Natural killer cell treated with Interleukin-12 subunit alpha and Interleukin-12 subunit beta and Interleukin-15 and Interleukin-18, amount 100 ng/mL, for 72 hours (primary cell): ENCODE measurements around the gene SNX19. TPM values are rescaled to one million over a fixed set of nuclear protein-coding genes. Genes with fewer than 3 reads are reported as not detected.

Source experiments
- ATAC-seq, 2 donors: fragments of 150-1000 bp; cut with Tn5 transposase in 1 of 2; sonication (Bioruptor Pico), chemical (Tn5 transposase) in 1 of 2; 2 replicates each; pipeline ENCODE4 v1.10.0; 2021
- DNase-seq: peaks from one replicate; pipeline ENCODE4 v3.0.0; 2022; ENCODE audit warnings: low spot score
- H3K27ac Mint-ChIP-seq, 2 donors: 1 replicate in 1 of 2; 2 replicates in 1 of 2; pipeline ENCODE4 v1.8.0; 2022; ENCODE audit warnings: mixed read lengths in 2 of 2, mild to moderate bottlenecking in 1 of 2, moderate library complexity in 1 of 2
- H3K27me3 Mint-ChIP-seq, 2 donors: 1 replicate in 1 of 2; 2 replicates in 1 of 2; pipeline ENCODE4 v1.8.0; 2022; ENCODE audit warnings: mixed read lengths in 2 of 2
- H3K36me3 Mint-ChIP-seq: one replicate; pipeline ENCODE4 v1.8.0; 2022; ENCODE audit warnings: mixed read lengths
- H3K4me1 Mint-ChIP-seq, 2 donors: 1 replicate in 1 of 2; 2 replicates in 1 of 2; pipeline ENCODE4 v1.8.0; 2022; ENCODE audit warnings: low read depth in 2 of 2, mixed read lengths in 2 of 2, mild to moderate bottlenecking in 1 of 2
- H3K4me3 Mint-ChIP-seq: one replicate; pipeline ENCODE4 v1.8.0; 2022; ENCODE audit warnings: mixed read lengths
- H3K9me3 Mint-ChIP-seq: 2 replicates; pipeline ENCODE4 v1.8.0; 2022; ENCODE audit warnings: mixed read lengths
- total RNA-seq, 2 donors: library from RNA; stranded (reverse); gene quantifications; one replicate each; pipeline ENCODE4 v1.2.3, GENCODE V29; 2022

SNX19 gene
- total RNA-seq, 2 donors from 2014 or later, result 62.2 to 68.8 TPM

- H3K9me3 Mint-ChIP-seq, result peaks cover 4% of the 10 kb centered on the region
- ATAC-seq (no peak), DNase-seq (no peak)
- peaks cover 32 to 62% of the 10 kb centered on the region in 2 donors for H3K27me3 Mint-ChIP-seq
- H3K4me1 Mint-ChIP-seq, result no peaks in the 10 kb centered on the region
- no peak overlapping the region for H3K4me3 Mint-ChIP-seq
- peaks cover 24% of the 10 kb centered on the region for H3K36me3 Mint-ChIP-seq
- H3K27ac Mint-ChIP-seq, result no peak overlapping the region
These were observed 76.2 kb downstream of the SNX19 start for GRCh38 chr11:130839981-130840666.

GRCh38 chr11:130837194-130837593, 79.1 kb downstream of the SNX19 start:
- Mint-ChIP-seq H3K36me3 (peaks cover 24% of the 10 kb centered on the region), H3K27ac (no peak overlapping the region), H3K4me3 (no peak overlapping the region), H3K9me3 (peaks cover 4% of the 10 kb centered on the region), H3K4me1 (no peaks in the 10 kb centered on the region), H3K27me3 (peaks cover 34 to 60% of the 10 kb centered on the region in 2 donors)
- ATAC-seq (no peak), DNase-seq (no peak)

- no peaks in the 10 kb centered on the region for H3K4me1 Mint-ChIP-seq
- peaks cover 24% of the 10 kb centered on the region for H3K36me3 Mint-ChIP-seq
- no peak for DNase-seq
- peaks cover 30 to 44% of the 10 kb centered on the region in 2 donors for H3K27me3 Mint-ChIP-seq
- no peak for ATAC-seq
- H3K27ac Mint-ChIP-seq, result no peak overlapping the region
- H3K4me3 Mint-ChIP-seq, result no peak overlapping the region
- H3K9me3 Mint-ChIP-seq, result peaks cover 4% of the 10 kb centered on the region
These were observed 81.4 kb downstream of the SNX19 start for GRCh38 chr11:130834886-130835285.

GRCh38 chr11:130832566-130833425, 83.5 kb downstream of the SNX19 start:
- Mint-ChIP-seq H3K4me3 (no peak overlapping the region), H3K27ac (no peak overlapping the region), H3K4me1 (no peaks in the 10 kb centered on the region), H3K36me3 (peaks cover 14% of the 10 kb centered on the region), H3K9me3 (peaks cover 4% of the 10 kb centered on the region), H3K27me3 (peaks cover 22 to 28% of the 10 kb centered on the region in 2 donors)
- DNase-seq, result no peak
- no peak for ATAC-seq

GRCh38 chr11:130831976-130832375, 84.3 kb downstream of the SNX19 start:
- H3K27ac Mint-ChIP-seq, result no peak overlapping the region
- H3K36me3 Mint-ChIP-seq, result peaks cover 6% of the 10 kb centered on the region
- no peak for ATAC-seq
- no peaks in the 10 kb centered on the region for H3K4me1 Mint-ChIP-seq
- no peak for DNase-seq
- no peak overlapping the region for H3K4me3 Mint-ChIP-seq
- H3K27me3 Mint-ChIP-seq, result peaks cover 19 to 20% of the 10 kb centered on the region in 2 donors
- peaks cover 1% of the 10 kb centered on the region for H3K9me3 Mint-ChIP-seq

- Mint-ChIP-seq H3K4me3 (no peak overlapping the region), H3K27ac (no peak overlapping the region), H3K36me3 (peaks cover 1% of the 10 kb centered on the region), H3K9me3 (no peaks in the 10 kb centered on the region), H3K4me1 (no peaks in the 10 kb centered on the region), H3K27me3 (peaks cover 15 to 16% of the 10 kb centered on the region in 2 donors)
- DNase-seq (no peak), ATAC-seq (no peak)
These were observed 84.8 kb downstream of the SNX19 start for GRCh38 chr11:130831506-130831905.

- no peak for DNase-seq
- H3K27me3 Mint-ChIP-seq, result peaks cover 6 to 11% of the 10 kb centered on the region in 2 donors
- H3K27ac Mint-ChIP-seq, result no peak overlapping the region
- ATAC-seq, result no peak
- H3K4me3 Mint-ChIP-seq, result no peak overlapping the region
- no peaks in the 10 kb centered on the region for H3K36me3 Mint-ChIP-seq
- no peaks in the 10 kb centered on the region for H3K9me3 Mint-ChIP-seq
- H3K4me1 Mint-ChIP-seq, result no peaks in the 10 kb centered on the region
These were observed 85.7 kb downstream of the SNX19 start for GRCh38 chr11:130830566-130830965.

GRCh38 chr11:130829920-130830511, 86.3 kb downstream of the SNX19 start:
- no peaks in the 10 kb centered on the region for H3K36me3 Mint-ChIP-seq
- no peaks in the 10 kb centered on the region for H3K9me3 Mint-ChIP-seq
- no peak overlapping the region for H3K27ac Mint-ChIP-seq
- no peak for DNase-seq
- H3K4me1 Mint-ChIP-seq, result no peaks in the 10 kb centered on the region
- H3K27me3 Mint-ChIP-seq, result peaks cover 6 to 15% of the 10 kb centered on the region in 2 donors
- ATAC-seq, result no peak
- H3K4me3 Mint-ChIP-seq, result no peak overlapping the region

- Mint-ChIP-seq H3K4me3 (no peak overlapping the region), H3K36me3 (no peaks in the 10 kb centered on the region), H3K27ac (no peak overlapping the region), H3K4me1 (no peaks in the 10 kb centered on the region), H3K27me3 (peaks cover under 1 to 13% of the 10 kb centered on the region in 2 donors), H3K9me3 (no peaks in the 10 kb centered on the region)
- DNase-seq (no peak), ATAC-seq (no peak)
These were observed 87.5 kb downstream of the SNX19 start for GRCh38 chr11:130828741-130829140.

GRCh38 chr11:130827451-130828377, 88.6 kb downstream of the SNX19 start:
- Mint-ChIP-seq H3K9me3 (no peaks in the 10 kb centered on the region), H3K27me3 (peaks cover 0 to 10% of the 10 kb centered on the region in 2 donors), H3K4me1 (no peaks in the 10 kb centered on the region), H3K4me3 (no peak overlapping the region), H3K27ac (no peak overlapping the region), H3K36me3 (no peaks in the 10 kb centered on the region)
- DNase-seq (no peak), ATAC-seq (peak; percentile 58 to 68)

GRCh38 chr11:130826572-130826971, 89.7 kb downstream of the SNX19 start:
- no peak overlapping the region for H3K4me3 Mint-ChIP-seq
- no peaks in the 10 kb centered on the region for H3K9me3 Mint-ChIP-seq
- no peaks in the 10 kb centered on the region for H3K36me3 Mint-ChIP-seq
- peaks cover 0 to 7% of the 10 kb centered on the region in 2 donors for H3K27me3 Mint-ChIP-seq
- DNase-seq, result no peak
- ATAC-seq, result no peak
- H3K27ac Mint-ChIP-seq, result no peak overlapping the region
- H3K4me1 Mint-ChIP-seq, result no peaks in the 10 kb centered on the region

GRCh38 chr11:130825983-130826382, 90.3 kb downstream of the SNX19 start:
- Mint-ChIP-seq H3K27ac (no peak overlapping the region), H3K4me1 (no peaks in the 10 kb centered on the region), H3K27me3 (peaks cover 0 to 7% of the 10 kb centered on the region in 2 donors), H3K9me3 (no peaks in the 10 kb centered on the region), H3K4me3 (no peak overlapping the region), H3K36me3 (no peaks in the 10 kb centered on the region)
- ATAC-seq (no peak), DNase-seq (no peak)

- DNase-seq (no peak), ATAC-seq (no peak)
- H3K4me1 Mint-ChIP-seq, result no peaks in the 10 kb centered on the region
- H3K27ac Mint-ChIP-seq, result no peak overlapping the region
- H3K4me3 Mint-ChIP-seq, result no peak overlapping the region
- no peaks in the 10 kb centered on the region for H3K36me3 Mint-ChIP-seq
- H3K9me3 Mint-ChIP-seq, result no peaks in the 10 kb centered on the region
- H3K27me3 Mint-ChIP-seq, result peaks cover 0 to 10% of the 10 kb centered on the region in 2 donors
These were observed 90.7 kb downstream of the SNX19 start for GRCh38 chr11:130825561-130825960.
